Activated naive CD4-positive, alpha-beta T cell (primary cell): ENCODE results near the gene PRR27.
"Not testable (repeated sequence)": the region's sequence is repeated elsewhere in the genome, so short reads cannot be mapped to it uniquely, and the experiment has no call there.

ENCODE experiments used
- DNase-seq, 4 experiments: peaks; one replicate each; lab custom pipeline; 2025; lab: John Stamatoyannopoulos, UW

PRR27 gene

DNA sequence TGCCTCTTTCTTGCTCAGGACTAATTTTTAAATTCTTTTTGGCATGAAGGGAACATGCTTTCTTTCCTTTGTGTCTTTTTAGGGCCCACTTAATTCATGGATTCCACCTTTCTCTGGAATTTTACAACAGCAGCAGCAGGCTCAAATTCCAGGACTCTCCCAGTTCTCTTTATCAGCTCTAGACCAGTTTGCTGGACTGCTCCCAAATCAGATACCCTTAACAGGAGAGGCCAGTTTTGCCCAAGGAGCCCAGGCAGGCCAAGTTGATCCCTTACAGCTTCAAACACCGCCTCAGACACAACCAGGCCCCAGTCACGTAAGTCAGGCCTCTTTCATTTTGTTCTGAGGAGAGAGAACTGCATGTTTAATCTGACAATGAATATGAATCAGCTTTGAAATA is 43.8 kb downstream of the PRR27 start:
- no peak for DNase-seq

GRCh38 chr4:70203601-70204000 is 49.6 kb downstream of the PRR27 start:
- no peak for DNase-seq

DNA sequence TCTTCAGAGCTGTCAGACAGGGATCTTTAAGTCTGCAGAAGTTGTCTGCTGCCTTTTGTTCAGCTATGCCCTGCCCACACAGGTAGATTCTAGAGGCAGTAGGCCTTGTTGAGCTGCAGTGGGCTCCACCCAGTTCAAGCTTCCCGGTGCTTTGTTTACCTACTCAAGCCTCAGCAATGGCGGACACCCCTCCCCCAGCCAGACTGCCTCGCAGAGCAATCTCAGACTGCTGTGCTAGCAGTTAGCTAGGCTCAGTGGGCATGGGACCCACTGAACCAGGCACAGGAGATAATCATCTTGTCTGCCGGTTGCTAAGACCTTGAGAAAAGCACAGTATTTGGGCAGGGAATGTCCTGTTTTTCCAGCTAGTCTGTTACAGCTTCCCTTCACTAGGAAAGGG is 58.7 kb downstream of the PRR27 start:
- not testable (repeated sequence) for DNase-seq
